NCI-H2107 treated with DMSO at 0.1 percent for 48 hours (cell line): ENCODE data around the gene ZNF385A.
A peak's percentile ranks its signal among the peaks of the same experiment; 100 is the strongest.

Experiments
- DNase-seq: peaks from one replicate; lab custom pipeline; 2025; ENCODE audit not compliant: unreplicated experiment; lab: John Stamatoyannopoulos, UW

ZNF385A gene

DNA sequence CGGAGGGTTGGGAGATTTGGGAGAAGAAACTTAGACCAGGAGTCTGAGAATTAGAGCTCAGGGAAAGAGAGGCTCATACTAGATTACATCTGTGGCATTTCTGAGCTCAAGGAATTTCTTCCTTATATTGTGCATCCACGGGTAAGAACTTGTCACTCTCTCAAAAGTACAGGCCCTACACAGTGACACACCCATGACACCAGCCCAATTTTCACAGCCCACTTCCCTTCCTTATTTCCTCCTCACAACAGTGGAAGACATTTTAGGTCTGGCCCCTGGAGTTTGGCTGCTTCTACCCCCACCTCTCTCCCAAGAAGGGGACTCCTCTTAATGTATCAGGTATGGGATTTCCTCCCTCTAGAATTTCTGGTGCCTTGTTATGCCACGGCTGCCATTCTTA, 9.2 kb upstream of the ZNF385A start:
- no peak for DNase-seq

DNA sequence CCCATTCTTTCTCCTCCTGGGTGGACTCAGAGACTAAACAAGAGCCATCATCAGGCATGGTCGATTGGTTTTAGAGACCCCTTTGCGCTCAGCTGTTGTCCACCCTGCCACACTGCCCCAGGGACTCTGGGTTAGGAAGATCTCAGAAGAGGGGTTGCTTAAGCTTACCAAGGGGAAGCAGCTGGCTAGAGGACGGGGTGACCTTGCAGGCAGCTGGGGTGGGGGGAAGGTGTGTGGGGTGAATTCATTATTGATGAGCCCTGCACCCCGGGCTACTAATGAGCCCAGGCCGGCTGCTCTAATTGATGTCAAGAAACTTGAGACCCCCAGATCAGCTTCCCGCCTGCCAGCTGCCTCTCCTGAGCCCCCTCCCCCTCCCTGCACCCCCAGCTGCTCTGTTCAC, 8.7 kb upstream of the ZNF385A start:
- DNase-seq: peak; percentile 44

- DNase-seq: no peak
Measured at GRCh38 chr12:54392485-54393206, 8.1 kb upstream of the ZNF385A start.

DNA sequence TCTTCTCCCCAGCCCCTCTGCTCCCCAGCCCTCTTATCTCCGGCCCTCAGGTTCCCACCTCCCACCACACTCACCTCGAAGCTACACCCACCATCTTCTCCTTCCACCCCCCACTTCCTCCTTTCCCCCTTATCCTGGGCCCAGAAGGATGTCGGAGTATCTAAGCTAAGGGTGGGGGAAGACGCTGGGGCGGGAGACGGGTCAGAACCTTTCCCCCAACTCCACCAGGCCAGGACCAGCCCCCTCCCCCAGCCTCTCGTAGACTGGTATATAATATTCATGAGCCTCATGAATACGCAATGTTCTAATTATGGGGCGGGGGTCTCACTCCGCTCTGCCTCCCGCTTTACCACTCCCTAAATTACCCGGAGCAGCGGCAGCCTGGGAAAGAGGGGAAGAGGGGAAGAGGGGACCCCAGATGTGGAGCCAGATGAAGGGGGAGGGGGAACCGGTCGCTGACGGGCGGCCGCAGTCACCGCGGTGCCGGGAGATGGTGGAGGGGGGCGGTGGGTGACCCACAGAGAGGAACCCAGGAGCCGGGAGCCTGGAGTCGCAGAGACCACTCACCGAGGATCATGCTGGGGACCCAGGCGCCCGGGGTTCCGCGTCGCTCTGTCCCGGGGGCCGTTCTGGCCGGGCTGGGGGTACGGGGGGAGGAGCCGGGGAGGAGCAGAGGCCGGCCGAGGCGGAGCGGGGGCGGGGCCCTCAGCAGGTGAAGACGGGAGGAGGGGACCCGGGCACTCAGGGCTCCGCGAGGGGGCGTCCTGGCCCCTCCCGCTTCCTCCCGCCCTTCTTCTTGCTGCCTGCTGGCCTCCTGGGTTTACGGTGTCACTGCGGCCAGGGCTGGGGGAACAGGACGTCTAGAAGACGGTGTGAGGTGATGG, 6.4 kb upstream of the ZNF385A start:
- DNase-seq: peak; percentile 58

DNA sequence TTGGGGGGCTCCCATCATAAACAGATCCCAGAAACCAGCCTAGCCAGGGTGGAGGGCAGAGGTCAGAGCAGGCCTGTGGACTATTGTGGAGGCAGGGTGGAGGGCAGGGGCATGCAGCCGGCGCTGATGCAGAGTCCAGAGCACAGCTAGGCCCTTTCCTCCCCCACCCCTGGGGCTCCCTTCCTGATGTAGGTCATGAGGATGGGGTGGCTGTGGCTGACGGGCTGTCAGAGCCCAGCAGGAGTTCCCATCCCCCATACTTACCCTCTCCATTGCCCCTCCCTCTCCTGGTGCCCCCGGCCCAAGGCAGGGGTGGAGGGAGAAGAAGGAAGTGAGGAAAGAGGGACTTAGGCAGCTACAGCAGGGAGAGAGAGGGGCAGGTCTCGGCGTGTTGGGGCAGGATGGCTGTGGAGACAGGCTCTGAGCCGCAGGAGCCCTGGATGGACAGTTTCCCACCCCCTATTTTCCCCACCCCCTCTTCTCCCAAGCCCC, 5.7 kb upstream of the ZNF385A start:
- DNase-seq: no peak

DNA sequence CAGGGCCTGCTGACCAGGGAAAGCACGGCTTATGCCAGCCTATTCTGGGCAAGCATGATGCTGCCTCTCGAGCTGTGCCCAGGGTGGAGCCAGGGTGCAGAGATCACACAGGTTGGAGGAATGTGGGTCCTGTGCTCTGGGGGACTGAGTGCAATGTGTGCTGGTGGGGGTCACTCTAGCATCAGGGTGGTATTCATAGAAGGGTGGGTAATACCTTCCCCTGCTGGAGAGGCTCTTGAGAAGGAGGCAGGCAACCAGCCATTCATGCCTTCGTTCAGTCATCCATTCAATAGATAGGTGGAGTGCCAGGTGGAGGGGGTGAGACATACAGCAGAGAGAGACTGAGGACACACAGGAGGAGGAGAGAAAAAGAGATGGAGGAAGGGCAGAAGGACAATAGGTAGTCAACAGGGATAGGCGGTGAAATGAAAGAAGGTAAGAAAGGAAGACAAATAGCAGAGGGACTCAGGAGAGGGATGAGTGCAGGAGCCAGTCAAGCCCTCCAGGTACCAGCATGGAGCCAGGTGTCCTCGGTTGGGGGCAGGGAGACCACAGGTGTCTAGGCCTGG, 5.2 kb upstream of the ZNF385A start:
- peak; percentile 19 for DNase-seq

- DNase-seq: no peak
Measured at GRCh38 chr12:54389134-54389508, 4.6 kb upstream of the ZNF385A start.

DNA sequence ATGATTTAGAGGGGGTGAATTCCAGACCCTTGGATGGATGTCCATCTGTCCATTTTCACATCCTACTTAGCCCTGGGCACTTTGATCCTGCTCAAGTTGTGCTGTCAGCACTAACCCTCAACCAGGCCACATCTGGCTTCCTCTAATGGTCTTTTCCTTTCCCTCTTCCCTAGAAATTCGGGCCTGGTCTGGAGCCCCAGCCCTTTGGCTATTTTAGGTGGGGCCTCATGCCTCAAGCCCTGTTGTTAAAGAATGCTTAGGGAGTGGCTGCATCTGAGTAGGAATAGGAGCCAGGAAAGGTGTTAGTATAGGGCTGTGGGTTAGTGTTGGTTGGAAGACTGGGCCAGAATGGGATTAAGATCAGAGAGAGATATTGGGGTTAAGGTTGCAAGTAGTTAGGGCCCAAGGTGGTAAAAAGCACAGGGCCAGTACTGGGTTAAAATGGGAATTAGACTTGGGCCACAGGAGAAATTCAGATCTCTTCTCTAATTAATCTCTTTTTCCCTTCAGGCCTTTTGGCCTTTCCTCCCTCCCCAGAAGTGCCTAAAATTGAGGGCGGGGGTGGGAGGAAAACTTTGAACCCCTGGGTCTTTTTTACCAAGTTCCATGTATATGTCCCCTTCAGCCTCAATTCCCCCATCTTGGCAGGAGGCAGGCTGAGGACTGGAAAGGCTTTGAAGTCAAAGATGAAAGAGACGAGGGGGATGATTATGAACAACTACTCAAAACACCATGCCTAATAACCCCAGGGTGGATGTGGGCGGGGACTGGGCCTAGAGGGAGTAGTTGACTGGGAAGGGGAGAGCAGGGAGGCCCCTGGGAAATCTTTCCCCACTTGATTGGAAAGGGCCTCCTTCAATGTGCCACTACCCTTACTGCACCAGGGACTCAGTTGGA, 4.0 kb upstream of the ZNF385A start:
- DNase-seq: no peak

- no peak for DNase-seq
Measured at GRCh38 chr12:54387114-54387467, 2.6 kb upstream of the ZNF385A start.

DNA sequence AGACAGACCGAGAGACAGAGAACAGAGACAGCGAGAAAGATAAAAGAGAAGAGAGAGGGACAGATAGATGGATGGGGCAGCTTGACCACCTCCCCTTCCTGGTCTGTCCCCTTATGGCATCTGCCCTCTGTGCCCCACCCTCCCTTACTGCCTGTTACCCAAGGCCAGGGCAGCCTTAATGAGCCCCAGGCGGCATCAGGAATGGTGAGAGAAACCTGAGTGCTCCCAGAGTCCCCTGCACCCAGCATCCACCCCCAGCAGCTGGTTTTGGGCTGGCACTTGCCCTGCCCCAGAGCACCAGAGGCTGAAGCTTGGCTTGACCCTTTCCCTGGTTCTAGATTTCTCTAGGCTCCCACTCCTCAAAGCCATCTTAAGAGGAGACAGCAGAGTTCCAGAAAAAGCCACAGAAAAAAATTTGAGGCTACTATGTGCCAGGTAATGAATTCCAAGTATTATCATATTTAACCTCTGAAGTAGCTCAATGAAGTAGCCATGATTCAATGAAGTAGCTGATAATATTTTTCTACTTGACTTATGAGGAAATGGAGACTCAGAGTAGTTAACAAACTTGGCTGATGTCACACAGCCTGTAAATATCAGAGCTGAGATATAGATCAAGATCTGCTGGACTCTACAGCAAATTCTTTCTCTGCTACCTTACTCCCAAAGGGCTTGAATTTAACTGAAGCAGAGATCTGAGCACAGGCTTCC, 2.0 kb upstream of the ZNF385A start:
- DNase-seq: no peak

GRCh38 chr12:54385251-54385914, 850 bp upstream of the ZNF385A start:
- DNase-seq: no peak

DNA sequence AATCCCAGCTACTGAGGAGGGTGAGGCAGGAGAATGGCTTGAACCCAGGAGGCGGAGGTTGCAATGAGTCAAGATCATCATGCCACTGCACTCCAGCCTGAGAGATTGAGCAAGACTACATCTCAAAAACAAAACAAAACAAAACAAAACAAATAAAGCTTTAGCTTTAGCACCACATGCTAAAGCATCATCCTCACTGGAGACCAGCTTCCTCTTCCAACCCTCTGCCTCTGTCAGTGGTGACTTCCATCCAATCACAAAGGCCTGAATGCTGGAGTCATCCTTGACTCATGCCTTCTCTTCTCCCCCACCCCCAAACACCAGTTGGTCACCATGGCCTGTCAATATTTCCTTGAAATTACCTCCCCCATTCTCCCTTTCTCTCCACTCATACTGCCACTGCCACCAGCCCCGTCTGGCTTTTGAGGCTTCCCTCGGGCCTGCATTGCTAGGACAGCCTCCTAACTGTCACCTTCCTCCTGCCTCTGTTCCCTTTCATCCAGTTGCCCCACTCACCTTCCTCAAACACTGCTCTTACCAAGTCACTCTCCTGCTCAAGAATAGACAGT, 1.4 kb downstream of the ZNF385A start:
- no peak for DNase-seq

DNA sequence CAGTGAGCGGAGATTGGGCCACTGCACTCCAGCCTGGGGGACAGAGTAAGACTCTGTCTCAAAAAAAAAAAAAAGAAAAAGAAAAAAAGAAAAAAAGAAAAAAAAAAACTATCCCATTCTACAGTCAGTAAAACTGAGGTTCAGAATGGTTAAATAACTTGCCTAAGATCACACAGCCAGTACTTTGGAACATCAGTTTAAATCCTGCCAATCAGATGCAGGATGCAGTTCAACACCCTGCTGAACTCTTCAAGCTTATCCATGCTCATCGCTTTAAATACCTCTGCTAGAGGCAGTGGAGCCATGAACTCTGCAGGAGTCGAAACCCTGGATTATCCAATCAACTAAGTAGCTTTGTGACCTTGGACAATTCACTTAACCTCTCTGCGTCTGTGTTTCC, 3.4 kb downstream of the ZNF385A start:
- DNase-seq: no peak

DNA sequence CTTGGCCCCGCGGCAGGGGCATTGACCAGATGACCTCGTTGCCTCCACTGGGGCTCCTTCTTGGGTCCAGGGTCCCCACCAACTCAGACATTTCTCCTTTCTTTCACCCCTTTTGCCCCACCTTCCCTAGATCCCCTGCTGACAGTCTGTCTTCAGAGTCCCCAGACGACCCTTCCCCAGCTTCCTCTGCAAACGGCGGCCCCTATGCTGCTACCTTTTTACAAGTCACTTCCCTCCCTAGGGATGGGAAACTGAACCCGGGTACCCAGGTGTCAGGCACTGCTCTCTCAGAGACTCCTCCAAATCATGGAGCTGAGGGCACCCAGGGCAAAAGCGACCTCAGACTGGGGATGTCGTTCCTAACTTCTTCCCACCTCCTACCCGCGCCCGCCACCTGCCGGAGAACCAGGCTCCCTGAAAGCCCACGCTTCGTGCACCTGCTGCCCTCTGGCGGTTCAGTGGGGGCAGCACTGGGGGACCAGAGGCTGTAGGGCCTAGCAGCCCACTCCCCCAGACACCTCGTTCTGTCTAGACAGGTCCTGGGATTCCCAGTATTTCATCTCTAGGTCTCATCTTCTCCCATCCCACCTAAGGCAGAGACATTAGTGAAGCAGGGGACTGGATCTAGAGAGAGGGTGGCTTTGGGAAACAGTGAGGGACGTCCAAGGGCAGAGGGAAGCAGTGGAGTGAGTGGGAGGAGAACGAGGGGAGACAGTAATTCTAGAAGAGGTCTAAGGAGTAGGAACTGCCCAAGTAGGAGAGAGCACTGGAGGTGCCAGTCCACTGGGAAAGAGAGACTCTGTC, 4.9 kb downstream of the ZNF385A start:
- peak; percentile 84 for DNase-seq

- no peak for DNase-seq
Measured at GRCh38 chr12:54378796-54379397, 5.6 kb downstream of the ZNF385A start.

GRCh38 chr12:54377797-54378515, 6.6 kb downstream of the ZNF385A start:
- no peak for DNase-seq

DNA sequence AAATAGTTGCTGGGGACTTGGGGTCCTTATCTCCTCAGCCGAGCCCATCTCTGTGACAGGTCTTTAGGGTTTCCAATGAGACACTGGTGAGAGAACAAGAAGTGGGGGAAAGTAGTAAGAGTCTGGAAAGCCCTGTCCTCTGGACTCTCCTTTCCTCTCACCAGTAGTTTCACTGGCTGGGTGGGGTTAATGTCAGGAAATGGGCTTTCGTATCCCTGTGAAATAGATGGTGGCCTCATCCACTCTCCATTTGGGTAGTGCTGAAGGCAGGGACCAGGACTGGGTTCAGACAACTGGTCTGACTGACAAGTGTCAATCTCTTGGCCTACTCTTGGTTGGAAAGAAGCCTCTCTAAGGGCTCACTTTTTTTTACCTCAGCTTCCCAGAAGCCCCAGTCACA, 7.5 kb downstream of the ZNF385A start:
- DNase-seq: no peak

- DNase-seq: no peak
Measured at GRCh38 chr12:54376596-54376995, 7.9 kb downstream of the ZNF385A start.
